ENCODE measurements around the gene ADAMTS17. TPM values are rescaled to one million over a fixed set of nuclear protein-coding genes. Genes with fewer than 3 reads are reported as not detected.

ADAMTS17 gene
- total RNA-seq, 1 donor from 2014 or later = 4.8 TPM

- DNase-seq (ENCODE audit: low spot score) = no peak
- Mint-ChIP-seq H3K9me3 (ENCODE audit: unreplicated experiment) (peaks cover 3% of the 10 kb centered on the region), H3K4me1 (ENCODE audit: unreplicated experiment) (peaks cover 47% of the 10 kb centered on the region), H3K27ac (ENCODE audit: unreplicated experiment) (no peak overlapping the region), H3K4me3 (ENCODE audit: unreplicated experiment) (no peak overlapping the region), H3K27me3 (ENCODE audit: unreplicated experiment) (peaks cover 6% of the 10 kb centered on the region), H3K36me3 (ENCODE audit: low read depth, unreplicated experiment) (peaks cover 4% of the 10 kb centered on the region)
- TF ChIP-seq, protein P1, sequence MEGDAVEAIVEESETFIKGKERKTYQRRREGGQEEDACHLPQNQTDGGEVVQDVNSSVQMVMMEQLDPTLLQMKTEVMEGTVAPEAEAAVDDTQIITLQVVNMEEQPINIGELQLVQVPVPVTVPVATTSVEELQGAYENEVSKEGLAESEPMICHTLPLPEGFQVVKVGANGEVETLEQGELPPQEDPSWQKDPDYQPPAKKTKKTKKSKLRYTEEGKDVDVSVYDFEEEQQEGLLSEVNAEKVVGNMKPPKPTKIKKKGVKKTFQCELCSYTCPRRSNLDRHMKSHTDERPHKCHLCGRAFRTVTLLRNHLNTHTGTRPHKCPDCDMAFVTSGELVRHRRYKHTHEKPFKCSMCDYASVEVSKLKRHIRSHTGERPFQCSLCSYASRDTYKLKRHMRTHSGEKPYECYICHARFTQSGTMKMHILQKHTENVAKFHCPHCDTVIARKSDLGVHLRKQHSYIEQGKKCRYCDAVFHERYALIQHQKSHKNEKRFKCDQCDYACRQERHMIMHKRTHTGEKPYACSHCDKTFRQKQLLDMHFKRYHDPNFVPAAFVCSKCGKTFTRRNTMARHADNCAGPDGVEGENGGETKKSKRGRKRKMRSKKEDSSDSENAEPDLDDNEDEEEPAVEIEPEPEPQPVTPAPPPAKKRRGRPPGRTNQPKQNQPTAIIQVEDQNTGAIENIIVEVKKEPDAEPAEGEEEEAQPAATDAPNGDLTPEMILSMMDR (IDR thresholded peaks at IDR 0.05; ENCODE audit: unreplicated experiment) = no peak
Observed at GRCh38 chr15:100111125-100112060, 230.4 kb downstream of the ADAMTS17 start.

DNA sequence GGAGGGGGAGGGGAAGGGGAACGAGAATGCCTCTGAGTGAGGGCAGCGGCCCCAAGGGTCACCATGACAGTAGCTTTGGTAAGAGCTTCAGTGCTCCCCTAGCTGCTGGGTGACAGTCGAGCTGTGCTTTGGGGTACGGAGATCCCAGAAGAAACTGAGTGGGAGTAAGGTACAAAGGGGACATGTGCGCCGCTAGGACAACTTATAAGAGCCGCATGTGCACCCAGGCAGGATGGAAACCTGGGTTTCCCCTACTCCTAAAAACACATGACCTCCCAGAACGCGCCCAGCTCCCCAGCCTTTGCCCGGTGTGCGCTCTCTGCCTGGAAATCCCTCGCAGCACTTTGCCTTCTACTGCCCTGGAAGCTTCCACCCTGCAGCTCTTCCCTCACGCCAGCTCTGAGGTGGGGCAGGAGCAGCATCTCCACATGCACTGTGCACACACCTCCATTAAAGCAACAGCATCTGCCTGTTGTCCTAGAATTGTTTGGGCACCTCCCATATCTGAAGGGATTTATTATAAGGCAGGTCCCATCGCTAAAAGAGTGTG, 232.2 kb downstream of the ADAMTS17 start:
- TF ChIP-seq, protein P1 (IDR thresholded peaks at IDR 0.05; ENCODE audit: unreplicated experiment) = no peak
- H3K9me3 Mint-ChIP-seq (ENCODE audit: unreplicated experiment) = peaks cover 3% of the 10 kb centered on the region
- H3K36me3 Mint-ChIP-seq (ENCODE audit: low read depth, unreplicated experiment) = peaks cover 4% of the 10 kb centered on the region

DNA sequence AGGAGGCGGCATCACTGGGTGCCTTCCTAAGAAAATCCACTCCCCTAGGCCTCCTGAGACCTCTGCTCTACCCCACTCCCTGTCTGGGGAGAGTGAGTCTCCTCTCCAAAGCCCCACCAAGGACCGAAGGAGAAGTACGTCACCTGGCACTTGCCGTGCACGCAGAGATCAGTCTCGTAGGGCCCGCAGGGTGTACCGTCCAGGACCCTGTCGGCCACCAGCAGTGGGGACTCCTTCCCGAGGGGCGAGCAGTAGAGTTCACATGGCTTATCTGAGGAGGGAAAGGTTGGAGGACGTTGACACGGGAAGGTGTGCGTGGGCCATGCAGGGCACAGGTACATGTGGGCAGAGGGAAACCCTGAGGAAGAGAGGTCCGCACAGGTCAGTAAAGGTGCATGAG, 232.9 kb downstream of the ADAMTS17 start:
- Mint-ChIP-seq H3K4me1 (ENCODE audit: unreplicated experiment) (peaks cover 35% of the 10 kb centered on the region), H3K36me3 (ENCODE audit: low read depth, unreplicated experiment) (peaks cover 4% of the 10 kb centered on the region), H3K9me3 (ENCODE audit: unreplicated experiment) (peaks cover 3% of the 10 kb centered on the region), H3K27me3 (ENCODE audit: unreplicated experiment) (peaks cover 2% of the 10 kb centered on the region), H3K27ac (ENCODE audit: unreplicated experiment) (peak overlapping the region; percentile 22), H3K4me3 (ENCODE audit: unreplicated experiment) (no peak overlapping the region)
- DNase-seq (ENCODE audit: low spot score) = no peak
- TF ChIP-seq, protein P1 (IDR thresholded peaks at IDR 0.05; ENCODE audit: unreplicated experiment) = no peak

More for the DNA sequence above, 232.2 kb downstream of the ADAMTS17 start:
- H3K4me1 Mint-ChIP-seq (ENCODE audit: unreplicated experiment) = peaks cover 40% of the 10 kb centered on the region
- H3K4me3 Mint-ChIP-seq (ENCODE audit: unreplicated experiment) = peak overlapping the region; percentile 72
- no peak for DNase-seq (ENCODE audit: low spot score)
- H3K27ac Mint-ChIP-seq (ENCODE audit: unreplicated experiment) = peak overlapping the region; percentile 31
- peaks cover 6% of the 10 kb centered on the region for H3K27me3 Mint-ChIP-seq (ENCODE audit: unreplicated experiment)

DNA sequence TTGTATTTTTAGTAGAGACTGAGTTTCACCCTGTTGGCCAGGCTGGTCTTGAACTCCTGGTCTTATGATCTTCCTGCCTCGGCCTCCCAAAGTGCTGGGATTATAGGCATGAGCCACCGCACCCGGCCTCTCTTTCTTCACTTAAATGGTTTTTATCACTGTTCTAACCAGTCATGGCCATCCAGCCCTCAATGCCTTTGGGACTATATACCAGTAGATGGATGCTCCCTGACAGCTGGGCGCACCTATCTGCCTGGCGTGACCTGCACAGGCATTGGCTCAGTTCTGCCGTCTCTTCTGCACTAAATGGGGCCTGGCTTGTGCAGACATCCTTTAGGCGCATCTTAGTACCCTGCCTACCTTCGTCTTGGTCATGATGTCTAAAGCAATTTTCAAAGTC, 233.4 kb downstream of the ADAMTS17 start:
- Mint-ChIP-seq H3K36me3 (ENCODE audit: low read depth, unreplicated experiment) (peaks cover 4% of the 10 kb centered on the region), H3K27me3 (ENCODE audit: unreplicated experiment) (peaks cover 2% of the 10 kb centered on the region), H3K27ac (ENCODE audit: unreplicated experiment) (peak overlapping the region; percentile 22), H3K9me3 (ENCODE audit: unreplicated experiment) (peaks cover 3% of the 10 kb centered on the region), H3K4me1 (ENCODE audit: unreplicated experiment) (peaks cover 35% of the 10 kb centered on the region), H3K4me3 (ENCODE audit: unreplicated experiment) (no peak overlapping the region)
- TF ChIP-seq, protein P1 (IDR thresholded peaks at IDR 0.05; ENCODE audit: unreplicated experiment) = no peak
- no peak for DNase-seq (ENCODE audit: low spot score)
